ENCODE data around the gene POFUT2.
"Not testable (repeated sequence)": the region's sequence is repeated elsewhere in the genome, so short reads cannot be mapped to it uniquely, and the experiment has no call there.

POFUT2 gene

GRCh38 chr21:45325206-45326168 is 37.8 kb upstream of the POFUT2 start:
- no peak for DNase-seq

DNA sequence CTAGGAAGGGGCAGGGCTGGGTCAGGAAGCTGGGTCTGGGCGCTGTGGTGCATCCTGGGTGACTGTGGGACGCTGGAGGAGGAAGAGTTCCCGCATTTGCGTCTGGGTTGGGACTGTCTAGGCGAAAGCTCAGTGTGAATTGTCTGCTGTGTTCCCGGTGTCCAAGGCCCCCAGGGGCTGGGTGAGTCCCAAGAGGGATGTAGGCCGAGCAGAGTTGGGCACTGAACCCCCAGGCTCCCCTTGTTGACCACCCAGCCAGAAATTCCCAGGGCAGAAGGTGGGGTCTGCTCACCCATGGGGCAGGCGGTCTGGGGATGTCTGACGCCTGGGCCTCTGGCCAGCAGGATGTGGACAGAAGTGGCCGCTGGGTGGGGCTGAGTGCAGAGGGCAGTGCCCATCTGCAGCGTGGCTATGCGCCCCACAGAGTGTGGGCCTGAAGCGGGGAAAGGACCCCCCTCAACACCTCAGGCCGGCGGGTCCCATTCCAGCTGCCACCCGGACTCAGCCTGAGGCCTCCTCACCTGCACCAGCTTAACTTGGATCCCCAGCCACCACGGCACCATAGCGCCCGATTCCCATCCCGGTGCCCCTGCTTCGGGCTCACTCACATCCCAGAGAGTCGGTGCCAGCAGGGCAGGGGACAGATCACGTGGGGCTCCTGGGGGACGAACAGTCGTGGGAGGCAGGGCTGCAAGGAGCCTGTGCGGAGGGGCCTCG is 37.0 kb upstream of the POFUT2 start:
- DNase-seq: no peak

DNA sequence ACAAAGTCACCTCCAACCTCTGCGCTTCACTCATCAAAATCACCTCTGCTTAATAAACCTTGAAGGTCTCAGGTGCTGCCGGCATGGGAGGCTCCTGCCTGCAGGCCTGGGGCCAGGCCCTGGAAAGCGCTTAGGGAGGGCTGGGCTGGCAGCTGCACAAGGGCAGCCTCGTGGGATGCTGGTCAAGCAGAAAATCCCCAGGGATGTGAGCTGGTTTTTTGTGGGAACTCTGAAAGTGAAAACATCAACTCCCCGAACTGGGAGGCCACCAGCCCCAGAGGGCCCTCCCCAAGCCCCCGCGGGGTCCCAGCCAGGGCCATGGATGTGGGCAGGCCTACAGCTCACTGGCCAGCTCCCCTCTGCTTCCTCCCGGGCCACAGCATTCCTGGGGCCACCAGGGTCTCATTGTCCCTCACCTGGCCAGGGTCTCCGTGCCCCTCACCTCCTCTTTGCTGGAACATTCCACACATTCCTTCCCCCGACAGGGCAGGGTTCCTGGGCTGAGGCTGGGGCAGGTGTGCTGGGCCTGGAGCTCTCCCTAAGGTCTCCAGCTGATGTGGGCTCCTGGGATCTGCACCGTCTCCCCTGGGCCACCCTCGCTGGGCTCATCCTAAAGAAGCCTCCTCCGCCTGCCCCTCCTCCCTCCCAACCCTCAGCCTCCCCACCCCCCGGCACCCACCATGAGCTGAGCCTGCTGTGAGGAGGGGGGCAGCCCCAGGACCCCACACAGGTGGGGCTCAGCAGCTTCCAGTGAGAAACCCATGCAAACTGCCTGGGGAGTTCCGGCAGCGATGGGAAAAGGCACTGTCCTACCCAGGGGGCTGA is 36.0 kb upstream of the POFUT2 start:
- DNase-seq: no peak

GRCh38 chr21:45322960-45323461 is 35.3 kb upstream of the POFUT2 start:
- no peak for DNase-seq

DNA sequence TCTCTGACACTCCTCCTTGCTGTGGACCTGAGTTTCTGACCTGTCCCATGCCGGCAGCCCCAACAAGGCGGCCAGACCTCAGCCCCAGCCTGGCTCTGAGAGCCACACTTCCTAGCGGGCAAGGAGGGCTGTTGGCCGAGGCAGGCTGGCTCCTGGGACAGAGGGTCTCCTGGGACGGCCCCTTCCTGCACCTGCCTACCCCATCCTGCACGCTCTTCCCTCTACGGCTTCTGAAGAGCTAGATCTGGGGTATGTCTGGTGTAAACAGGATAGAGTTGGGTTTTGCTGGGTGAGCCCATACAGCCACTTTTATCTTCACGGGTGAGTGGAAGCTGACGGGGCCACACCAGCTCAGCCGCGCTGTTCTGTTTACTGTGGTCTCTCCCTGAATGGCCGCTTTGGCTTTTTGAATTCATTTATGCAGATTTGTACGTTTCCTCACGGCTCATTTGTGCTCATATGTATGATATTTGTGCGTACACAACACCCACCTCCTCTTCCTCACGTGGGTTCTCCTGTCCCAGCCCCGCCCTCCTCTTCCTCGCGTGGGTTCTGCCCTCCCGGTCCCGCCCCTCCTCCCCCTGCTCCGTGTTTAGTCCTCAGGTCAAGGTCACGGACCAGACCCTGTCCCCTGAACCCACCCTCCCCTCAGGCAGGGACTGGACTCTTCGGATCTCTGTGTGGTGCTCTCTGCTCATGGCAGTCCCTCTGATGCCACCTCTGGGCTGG is 34.7 kb upstream of the POFUT2 start:
- no peak for DNase-seq

DNA sequence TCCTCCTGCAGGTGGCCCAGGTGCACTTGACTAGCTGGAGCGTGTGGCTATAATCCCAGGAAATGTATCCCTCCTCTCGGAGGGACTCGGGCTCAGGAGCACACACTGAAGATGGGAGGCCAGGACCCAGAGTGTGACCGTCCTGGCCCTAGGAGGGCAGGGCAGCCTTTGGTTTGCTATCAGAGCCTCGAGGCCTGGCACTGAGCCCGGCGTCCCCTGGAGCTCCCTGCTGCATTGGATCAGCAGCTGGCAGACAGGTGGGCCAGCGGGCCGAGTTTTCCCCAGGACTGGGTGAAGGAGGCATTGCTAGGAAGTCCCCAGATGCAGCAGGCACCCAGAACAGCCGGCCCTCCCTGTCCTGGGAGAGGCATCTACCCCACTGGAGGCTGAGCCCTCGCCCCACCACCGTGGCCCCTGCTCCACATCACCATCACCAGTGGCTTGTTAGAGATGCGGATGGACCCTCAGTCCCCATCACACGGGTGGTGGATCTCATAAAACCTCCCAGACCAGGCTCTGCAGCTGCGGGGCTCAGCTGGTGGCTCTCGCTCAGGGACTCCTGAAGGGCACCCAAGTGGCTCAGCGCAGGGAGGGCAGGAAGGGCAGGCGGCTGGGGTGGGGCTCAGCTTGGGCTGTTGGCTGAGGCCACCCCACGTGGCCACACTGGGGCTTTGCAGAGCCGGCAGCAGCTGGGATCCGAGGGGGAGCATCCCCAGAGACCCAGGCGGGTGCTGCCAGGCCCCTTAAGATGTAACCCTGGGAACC is 32.7 kb upstream of the POFUT2 start:
- no peak for DNase-seq

GRCh38 chr21:45319461-45320211 is 31.9 kb upstream of the POFUT2 start:
- DNase-seq: no peak

GRCh38 chr21:45318556-45319404 is 31.1 kb upstream of the POFUT2 start:
- no peak for DNase-seq

DNA sequence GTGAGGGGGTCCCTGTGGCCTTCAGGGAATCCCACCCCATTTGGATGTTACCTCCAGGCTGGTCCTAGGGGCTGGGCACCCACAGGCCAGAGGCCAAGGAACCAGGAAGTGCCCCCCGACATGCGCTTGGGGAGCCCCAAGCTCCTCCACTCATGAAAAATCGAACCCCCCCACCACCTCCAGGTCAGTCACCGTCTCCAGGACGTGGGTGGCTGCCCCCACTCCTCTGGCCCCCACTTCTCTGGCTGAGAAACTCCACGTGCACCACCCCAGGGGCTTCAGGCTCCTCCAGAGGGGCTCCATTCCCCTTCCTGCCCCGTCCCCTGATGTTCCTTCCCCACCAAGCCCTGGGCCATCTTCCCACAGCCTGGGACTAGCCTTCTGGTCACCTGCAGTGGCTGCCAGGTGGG is 30.5 kb upstream of the POFUT2 start:
- no peak for DNase-seq

GRCh38 chr21:45317398-45318145 is 29.9 kb upstream of the POFUT2 start:
- no peak for DNase-seq

DNA sequence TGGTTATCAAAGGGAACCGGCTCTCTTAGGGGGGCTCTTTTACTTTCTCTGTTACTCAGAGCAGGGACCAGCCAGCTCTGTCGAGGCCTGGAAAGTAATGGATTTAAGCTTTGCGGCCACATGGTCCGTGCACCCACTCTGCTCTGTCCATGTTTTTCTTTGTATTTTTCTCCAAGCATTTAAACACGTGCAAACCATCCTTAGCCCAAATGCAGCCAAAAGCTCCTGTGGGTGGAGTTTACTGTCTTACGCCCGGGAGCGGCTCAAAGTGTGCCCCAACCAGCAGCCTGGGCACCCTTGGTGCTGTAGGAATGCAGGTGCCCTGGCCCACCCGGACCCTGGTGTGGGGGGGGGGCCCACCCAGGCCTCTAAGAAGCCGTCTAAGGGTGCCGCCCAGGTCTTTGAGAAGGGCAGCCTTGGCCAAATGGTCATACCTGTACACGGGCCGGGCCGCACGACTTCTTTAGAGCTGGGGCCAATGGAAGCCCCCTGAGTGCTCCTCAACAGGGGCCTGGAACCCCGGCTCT is 29.2 kb upstream of the POFUT2 start:
- no peak for DNase-seq

DNA sequence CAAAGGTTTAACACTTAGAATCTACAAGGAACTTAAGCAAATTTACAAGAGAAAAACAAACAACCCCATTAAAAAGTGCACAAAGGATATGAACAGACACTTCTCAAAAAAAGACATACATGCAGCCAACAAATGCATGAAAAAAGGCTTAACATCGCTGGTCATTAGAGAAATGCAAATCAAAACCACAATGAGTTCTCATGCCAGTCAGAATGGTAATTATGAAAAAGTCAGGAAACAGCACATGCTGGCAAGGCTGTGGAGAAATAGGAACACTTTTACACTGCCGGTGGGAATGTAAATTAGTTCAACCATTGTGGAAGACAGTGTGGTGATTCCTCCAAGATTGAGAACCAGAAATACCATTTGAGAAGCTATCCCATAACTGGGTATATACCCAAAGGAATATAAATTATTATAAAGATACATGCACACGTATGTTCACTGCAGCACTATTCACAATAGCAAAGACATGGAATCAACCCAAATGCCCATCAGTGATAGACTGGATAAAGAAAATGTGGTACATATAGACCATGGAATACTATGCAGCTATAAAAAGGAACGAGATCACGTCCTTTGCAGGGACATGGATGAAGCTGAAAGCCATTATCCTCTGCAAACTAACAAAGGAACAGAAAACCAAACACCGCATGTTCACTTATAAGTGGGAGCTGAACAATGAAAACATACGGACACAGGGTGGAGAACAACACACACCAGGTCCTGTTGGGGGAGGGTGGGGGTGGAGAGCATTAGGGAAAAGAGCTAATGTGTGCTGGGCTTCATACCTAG is 28.2 kb upstream of the POFUT2 start:
- not testable (repeated sequence) for DNase-seq

DNA sequence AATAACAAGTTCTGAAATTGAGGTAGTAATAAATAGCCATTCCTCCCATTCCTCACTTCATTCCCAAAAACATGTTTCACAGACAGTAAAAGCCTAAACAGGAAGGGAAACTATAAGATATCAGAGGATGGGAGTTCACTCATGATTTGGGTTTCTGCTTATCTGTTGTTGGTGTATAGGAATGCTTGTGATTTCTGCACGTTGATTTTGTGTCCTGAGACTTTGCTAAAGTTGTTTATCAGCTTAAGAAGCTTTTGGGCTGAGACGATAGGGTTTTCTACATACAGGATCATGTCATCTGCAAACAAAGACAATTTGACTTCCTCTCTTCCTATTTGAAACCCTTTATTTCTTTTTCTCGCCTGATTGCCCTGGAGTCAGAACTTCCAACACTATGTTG is 26.0 kb upstream of the POFUT2 start:
- no peak for DNase-seq

- DNase-seq: no peak
Observed at GRCh38 chr21:45313015-45313414, 25.3 kb upstream of the POFUT2 start.

GRCh38 chr21:45312296-45312695 is 24.6 kb upstream of the POFUT2 start:
- DNase-seq: no peak

GRCh38 chr21:45310459-45310858 is 22.8 kb upstream of the POFUT2 start:
- no peak for DNase-seq

DNA sequence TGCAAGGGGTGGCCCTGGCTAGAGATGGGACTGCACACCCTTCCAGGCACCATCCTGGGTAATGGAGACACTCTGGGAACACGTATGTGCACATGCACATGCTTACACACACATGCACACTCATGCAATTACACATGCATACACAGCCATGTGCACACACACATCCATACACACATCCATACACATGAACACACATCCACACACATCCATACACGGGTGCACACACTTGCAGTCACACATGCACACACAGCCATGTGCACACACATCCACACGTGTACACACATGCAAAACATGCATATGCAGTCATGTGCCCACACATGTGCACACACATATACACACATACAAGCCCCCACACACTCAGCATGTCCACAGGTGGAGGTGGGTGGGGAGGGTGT is 22.3 kb upstream of the POFUT2 start:
- no peak for DNase-seq

Data from suppressor macrophage treated with lipopolysaccharide for 4 hours (primary cell).